T follicular helper cell (primary cell): ENCODE results near the gene DOK6.
"Not testable (repeated sequence)": the region's sequence is repeated elsewhere in the genome, so short reads cannot be mapped to it uniquely, and the experiment has no call there.

Experiments used
- DNase-seq: peaks from one replicate; pipeline ENCODE4 v3.0.0-alpha.2; 2020; ENCODE audit warnings: low read depth

The DOK6 gene

DNA sequence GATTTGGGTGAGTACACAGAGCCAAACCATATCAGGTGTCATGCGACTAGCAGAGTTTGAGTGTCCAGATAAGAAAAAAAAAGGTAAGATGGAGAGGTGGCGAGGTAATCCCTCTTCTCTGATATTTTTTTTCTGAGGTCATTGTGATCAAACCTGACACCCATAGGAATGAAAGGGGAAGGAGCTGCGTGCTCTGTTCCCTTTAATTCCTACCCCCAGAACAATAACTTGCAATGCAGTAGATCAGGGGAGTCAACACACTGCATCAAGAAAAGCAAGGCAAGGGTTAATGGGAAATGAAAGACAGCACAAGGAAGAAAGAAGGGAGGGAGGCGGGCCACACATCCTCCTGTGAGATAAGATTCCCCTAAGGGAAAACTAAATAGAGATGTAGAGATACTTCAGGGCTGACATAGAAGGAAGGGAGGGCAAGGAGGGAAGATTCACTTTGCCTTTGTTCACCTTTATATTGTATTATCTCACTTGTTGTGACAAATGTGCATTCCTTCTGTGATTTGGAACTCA lies 414.2 kb downstream of the DOK6 start:
- DNase-seq, result no peak

DNA sequence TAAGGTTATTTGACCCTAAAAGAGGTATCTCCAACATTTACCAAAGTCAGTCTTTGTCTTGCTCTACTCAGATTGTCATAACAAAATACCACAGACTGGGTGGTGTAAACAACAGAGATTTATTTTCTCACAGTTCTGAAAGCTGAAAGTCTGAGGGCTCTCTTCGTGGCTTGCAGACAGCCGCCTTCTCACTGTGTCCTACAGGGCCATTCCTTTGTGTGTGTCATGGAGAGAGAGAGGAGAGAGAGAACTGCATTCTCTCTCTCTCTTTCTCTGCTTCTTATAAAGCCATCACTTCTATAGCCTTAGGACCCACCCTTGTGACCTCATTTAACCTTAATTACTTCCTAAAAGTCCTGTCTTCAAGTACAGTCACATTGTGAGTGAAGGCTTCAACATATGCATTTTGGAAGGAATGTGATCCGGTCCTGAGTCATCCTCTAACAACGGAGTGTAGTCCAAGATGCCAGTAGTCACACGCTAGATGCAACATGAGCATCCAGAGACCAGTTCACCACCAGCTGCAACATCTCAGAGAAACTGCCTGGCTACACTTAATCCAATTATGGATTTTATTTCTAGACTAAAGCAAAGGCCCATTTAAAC lies 416.8 kb downstream of the DOK6 start:
- no peak for DNase-seq

DNA sequence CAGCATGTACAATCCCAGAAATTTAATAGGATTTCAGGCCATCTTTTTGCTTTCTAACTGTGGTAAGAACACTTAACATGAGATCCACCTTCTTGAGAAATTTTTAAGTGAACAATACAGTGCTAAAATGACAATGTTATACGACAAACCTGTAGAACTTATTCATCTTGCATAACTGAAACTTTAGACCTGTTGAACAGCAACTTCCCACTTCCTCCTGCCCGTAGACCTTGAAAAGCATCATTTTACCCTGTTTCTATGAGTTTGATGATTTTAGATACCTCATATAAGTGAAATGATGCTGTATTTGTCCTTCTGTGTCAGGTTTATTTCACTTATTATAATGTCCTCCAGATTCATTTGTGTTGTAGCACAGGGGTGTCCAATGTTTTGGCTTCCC lies 418.8 kb downstream of the DOK6 start:
- DNase-seq, result no peak

GRCh38 chr18:69820538-69820937 lies 419.9 kb downstream of the DOK6 start:
- no peak for DNase-seq

DNA sequence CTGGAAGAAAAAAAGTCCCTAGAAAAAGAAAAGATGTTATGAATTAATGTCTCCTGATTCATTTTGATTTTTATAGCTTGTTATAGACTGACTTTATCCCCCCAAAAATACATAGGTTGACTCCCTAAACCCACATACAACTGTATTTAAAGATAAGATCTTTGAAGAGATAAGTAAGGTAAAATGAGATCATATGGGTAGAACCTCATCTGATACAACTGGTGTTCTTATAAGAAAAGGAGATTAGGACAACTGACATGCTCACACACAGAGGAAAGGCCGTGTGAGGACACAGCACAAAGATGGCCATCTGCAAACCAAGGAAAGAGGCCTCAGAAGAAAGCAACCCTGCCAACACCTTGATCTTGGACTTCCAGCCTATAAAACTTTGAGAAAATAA lies 429.5 kb downstream of the DOK6 start:
- no peak for DNase-seq

DNA sequence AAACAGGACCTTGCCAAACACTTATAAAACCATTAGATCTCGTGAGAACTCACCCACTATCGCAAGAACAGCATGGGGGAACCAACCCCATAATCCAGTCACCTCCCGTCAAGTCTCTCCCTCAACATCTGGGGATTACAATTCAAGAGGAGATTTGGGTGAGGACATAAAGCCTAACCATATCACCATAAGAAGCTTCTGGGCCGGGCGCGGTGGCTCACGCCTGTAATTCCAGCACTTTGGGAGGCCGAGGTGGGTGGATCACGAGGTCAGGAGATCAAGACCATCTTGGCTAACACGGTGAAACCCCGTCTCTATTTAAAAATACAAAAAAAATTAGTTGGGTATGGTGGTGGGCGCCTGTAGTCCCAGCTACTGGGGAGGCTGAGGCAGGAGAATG lies 434.3 kb downstream of the DOK6 start:
- DNase-seq, result not testable (repeated sequence)

GRCh38 chr18:69838003-69838402 lies 437.3 kb downstream of the DOK6 start:
- no peak for DNase-seq

- no peak for DNase-seq
Measured at GRCh38 chr18:69838620-69839411, 438.1 kb downstream of the DOK6 start.

GRCh38 chr18:69839497-69839896 lies 438.8 kb downstream of the DOK6 start:
- DNase-seq, result no peak

- DNase-seq, result no peak
Measured at GRCh38 chr18:69840001-69840400, 439.3 kb downstream of the DOK6 start.

DNA sequence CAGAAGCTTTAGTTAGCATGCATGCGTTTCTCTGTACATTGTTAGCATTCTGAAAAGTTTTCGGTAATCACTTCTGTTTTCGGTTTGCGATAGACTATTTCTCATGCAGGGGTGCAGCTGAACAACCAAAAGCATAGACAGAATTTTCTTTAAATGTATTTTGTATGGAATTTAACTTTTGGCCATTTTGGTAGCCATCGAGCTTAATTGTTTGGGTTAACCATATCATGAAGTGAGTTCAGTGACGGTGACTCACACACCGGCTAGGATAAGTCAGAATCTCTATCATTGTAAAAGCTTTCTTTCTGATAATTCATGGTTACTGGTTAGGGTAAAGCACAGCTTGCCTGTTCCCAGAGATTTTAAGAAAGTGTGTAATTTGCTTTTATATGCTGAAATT lies 439.8 kb downstream of the DOK6 start:
- DNase-seq, result no peak

GRCh38 chr18:69841117-69841516 lies 440.4 kb downstream of the DOK6 start:
- DNase-seq, result no peak

DNA sequence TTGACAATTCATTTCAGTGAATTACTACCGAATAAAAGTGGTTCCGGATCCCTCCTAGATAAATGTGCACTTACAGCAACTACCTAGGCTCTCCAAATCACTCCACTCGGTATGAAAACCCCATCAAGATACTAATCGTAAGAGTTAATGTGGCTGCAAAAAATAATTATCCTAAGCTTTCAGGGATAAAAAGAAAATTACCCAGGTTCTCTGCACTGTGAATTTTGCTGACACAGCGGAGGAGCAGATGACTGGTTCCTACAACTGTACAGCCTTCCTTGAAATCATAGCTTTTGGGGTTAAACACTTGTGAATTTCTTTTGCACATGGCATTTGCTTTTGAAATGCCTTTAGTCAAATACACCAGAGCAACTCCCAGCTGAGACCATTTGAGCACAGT lies 442.3 kb downstream of the DOK6 start:
- no peak for DNase-seq

- no peak for DNase-seq
Measured at GRCh38 chr18:69844656-69845055, 444.0 kb downstream of the DOK6 start.

DNA sequence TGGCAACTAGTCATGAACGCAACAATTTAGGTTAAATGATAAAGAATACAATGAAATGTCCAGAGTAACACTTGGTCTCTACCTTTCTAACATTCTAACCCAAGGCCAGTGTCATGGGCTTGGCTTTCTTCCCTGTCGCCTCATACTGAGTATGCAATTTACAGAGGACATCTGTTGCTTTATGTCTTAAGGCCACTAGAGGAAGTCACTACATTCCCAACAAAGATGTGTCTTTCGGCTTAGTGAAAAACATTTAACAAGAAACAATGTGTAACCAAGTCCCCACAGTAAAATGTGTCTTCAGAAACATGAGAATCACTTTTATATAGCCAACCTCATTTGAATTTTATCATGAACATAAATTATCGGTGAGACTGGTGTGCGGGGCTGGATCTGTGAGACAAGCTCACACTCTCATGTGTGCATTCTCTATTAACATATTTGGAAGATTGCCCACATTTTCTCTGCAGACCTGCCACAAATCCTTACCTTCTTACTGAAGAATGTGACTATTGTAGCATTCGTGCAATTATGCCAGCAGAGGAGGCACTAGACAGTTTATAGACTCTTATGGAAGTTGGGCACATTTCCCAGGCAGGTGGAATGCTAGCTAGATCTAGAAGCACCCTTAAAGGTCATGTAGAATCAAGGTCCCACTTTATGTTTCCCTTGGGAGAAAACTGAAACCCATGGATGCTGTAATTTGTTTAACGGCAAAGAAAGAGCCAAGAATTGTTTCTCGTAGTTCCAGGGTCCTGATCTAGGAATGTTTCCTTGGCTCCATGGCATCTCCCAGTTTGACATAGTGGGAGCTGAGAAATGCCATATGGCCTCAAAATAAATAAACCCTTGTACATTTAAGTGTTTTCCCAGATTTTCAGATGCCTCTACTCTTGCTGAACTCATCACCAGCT lies 445.2 kb downstream of the DOK6 start:
- no peak for DNase-seq

DNA sequence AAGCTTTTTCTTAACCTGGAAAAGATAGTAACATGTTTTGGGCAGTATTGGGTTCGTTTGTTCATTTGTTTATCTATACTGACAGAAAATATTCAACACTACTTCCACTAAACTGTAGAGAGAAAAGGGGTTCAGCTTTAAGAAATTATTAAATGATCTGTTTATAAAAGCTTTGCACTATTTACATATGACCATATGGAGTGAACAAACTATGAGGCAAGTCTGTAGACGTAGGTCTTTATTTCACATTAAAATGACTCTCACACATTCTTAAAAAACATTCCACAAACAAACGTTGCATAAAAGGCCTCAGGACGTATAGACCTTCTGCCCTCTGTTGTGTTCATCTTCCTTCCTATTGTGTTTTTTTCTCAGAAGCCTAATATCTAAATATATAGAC lies 452.4 kb downstream of the DOK6 start:
- no peak for DNase-seq

GRCh38 chr18:69854455-69854854 lies 453.8 kb downstream of the DOK6 start:
- DNase-seq, result no peak

GRCh38 chr18:69858897-69859296 lies 458.2 kb downstream of the DOK6 start:
- no peak for DNase-seq

GRCh38 chr18:69864802-69865201 lies 464.1 kb downstream of the DOK6 start:
- DNase-seq, result not testable (repeated sequence)

GRCh38 chr18:69865776-69866175 lies 465.1 kb downstream of the DOK6 start:
- no peak for DNase-seq

- DNase-seq, result no peak
Measured at GRCh38 chr18:69866212-69866611, 465.5 kb downstream of the DOK6 start.

- DNase-seq, result no peak
Measured at GRCh38 chr18:69870736-69871135, 470.0 kb downstream of the DOK6 start.
